ENCODE data around the gene GRK5.

Gene GRK5

GRCh38 chr10:119289227-119289920 is 82.0 kb downstream of the GRK5 start:
- TF ChIP-seq CTCF (IDR thresholded peaks at IDR 0.05; ENCODE audit: unreplicated experiment in 3 of 3) = no peak
- Mint-ChIP-seq H3K4me1 (peaks cover 67% of the 10 kb centered on the region), H3K9me3 (no peaks in the 10 kb centered on the region), H3K36me3 (ENCODE audit: low read depth) (no peaks in the 10 kb centered on the region), H3K27me3 (ENCODE audit: low read depth) (peaks cover 10% of the 10 kb centered on the region), H3K4me3 (no peak overlapping the region), H3K27ac (peak overlapping the region; percentile 24 to 49 (median 34))

- H3K27ac Mint-ChIP-seq = peak overlapping the region in 1 of 3 experiments; percentile 73
- H3K36me3 Mint-ChIP-seq (ENCODE audit: low read depth) = peaks cover 2% of the 10 kb centered on the region
- H3K4me1 Mint-ChIP-seq = peaks cover 56% of the 10 kb centered on the region
- H3K9me3 Mint-ChIP-seq = no peaks in the 10 kb centered on the region
- peaks cover 10% of the 10 kb centered on the region for H3K27me3 Mint-ChIP-seq (ENCODE audit: low read depth)
- no peak overlapping the region for H3K4me3 Mint-ChIP-seq
- peak in 2 of 3 experiments; percentile 10 to 14 for TF ChIP-seq CTCF (IDR thresholded peaks at IDR 0.05; ENCODE audit: unreplicated experiment in 3 of 3)
Observed at GRCh38 chr10:119290301-119291048, 83.1 kb downstream of the GRK5 start.

GRCh38 chr10:119291223-119291900 is 84.0 kb downstream of the GRK5 start:
- Mint-ChIP-seq H3K9me3 (no peaks in the 10 kb centered on the region), H3K4me3 (no peak overlapping the region), H3K36me3 (ENCODE audit: low read depth) (peaks cover 8% of the 10 kb centered on the region), H3K27ac (no peak overlapping the region), H3K27me3 (ENCODE audit: low read depth) (peaks cover 10% of the 10 kb centered on the region), H3K4me1 (peaks cover 47% of the 10 kb centered on the region)
- no peak for TF ChIP-seq CTCF (IDR thresholded peaks at IDR 0.05; ENCODE audit: unreplicated experiment in 3 of 3)

- Mint-ChIP-seq H3K4me1 (peaks cover 32% of the 10 kb centered on the region), H3K36me3 (ENCODE audit: low read depth) (peaks cover 20% of the 10 kb centered on the region), H3K4me3 (no peak overlapping the region), H3K9me3 (no peaks in the 10 kb centered on the region), H3K27ac (peak overlapping the region in 1 of 3 experiments; percentile 49), H3K27me3 (ENCODE audit: low read depth) (peaks cover 8% of the 10 kb centered on the region)
- TF ChIP-seq CTCF (IDR thresholded peaks at IDR 0.05; ENCODE audit: unreplicated experiment in 3 of 3) = no peak
Observed at GRCh38 chr10:119292968-119293760, 85.8 kb downstream of the GRK5 start.

GRCh38 chr10:119296703-119297102 is 89.3 kb downstream of the GRK5 start:
- peaks cover 10% of the 10 kb centered on the region for H3K4me1 Mint-ChIP-seq
- no peak overlapping the region for H3K4me3 Mint-ChIP-seq
- H3K9me3 Mint-ChIP-seq = no peaks in the 10 kb centered on the region
- no peak overlapping the region for H3K27ac Mint-ChIP-seq
- no peaks in the 10 kb centered on the region for H3K27me3 Mint-ChIP-seq (ENCODE audit: low read depth)
- H3K36me3 Mint-ChIP-seq (ENCODE audit: low read depth) = peaks cover 20% of the 10 kb centered on the region
- no peak for TF ChIP-seq CTCF (IDR thresholded peaks at IDR 0.05; ENCODE audit: unreplicated experiment in 3 of 3)
